Spleen (tissue), 11 donors: ENCODE data around the gene DYRK1A. TPM values are rescaled to one million over a fixed set of nuclear protein-coding genes. Genes with fewer than 3 reads are reported as not detected.

ENCODE experiments used
- DNase-seq: peaks from one replicate; pipeline ENCODE4 v3.0.0-alpha.2; 2020
- H3K27ac ChIP-seq, 8 donors: fragments of 200-600 bp; sonication (generic) in 7 of 8; 1 replicate in 4 of 8; 2 replicates in 4 of 8; pipeline versions ENCODE4 v1.5.0 to v1.8.0; 2016 to 2021; ENCODE audit warnings: inconsistent platforms in 4 of 8, mild to moderate bottlenecking in 4 of 8, moderate library complexity in 1 of 8
- H3K27me3 ChIP-seq, 7 donors: fragments of 200-600 bp; sonication (generic) in 6 of 7; replicated peaks in 1 of 7; 1 replicate in 4 of 7; 2 replicates in 3 of 7; pipeline versions ENCODE4 v1.5.0 to v1.8.0; 2016 to 2021; ENCODE audit warnings: inconsistent platforms in 3 of 7, mild to moderate bottlenecking in 1 of 7
- H3K36me3 ChIP-seq, 6 donors: fragments of 200-600 bp; sonication (generic) in 5 of 6; 1 replicate in 4 of 6; 2 replicates in 2 of 6; pipeline versions ENCODE4 v1.5.0 to v1.8.0; 2016 to 2021; ENCODE audit warnings: inconsistent platforms in 2 of 6
- H3K4me1 ChIP-seq, 6 donors: fragments of 200-600 bp; sonication (generic) in 5 of 6; 1 replicate in 3 of 6; 2 replicates in 3 of 6; pipeline versions ENCODE4 v1.5.0 to v1.8.0; 2016 to 2021; ENCODE audit warnings: inconsistent platforms in 3 of 6
- H3K4me3 ChIP-seq, 8 donors: fragments of 200-600 bp; sonication (generic) in 7 of 8; 1 replicate in 4 of 8; 2 replicates in 4 of 8; pipeline versions ENCODE4 v1.5.0 to v1.8.0; 2016 to 2021; ENCODE audit warnings: inconsistent platforms in 4 of 8, mild to moderate bottlenecking in 4 of 8, moderate library complexity in 2 of 8
- H3K9me3 ChIP-seq, 8 donors: fragments of 200-600 bp; sonication (generic) in 7 of 8; 1 replicate in 4 of 8; 2 replicates in 4 of 8; pipeline versions ENCODE4 v1.5.0 to v1.8.0; 2016 to 2021; ENCODE audit warnings: inconsistent platforms in 4 of 8
- CTCF ChIP-seq, 11 experiments: fragments of 200-600 bp in 7 of 11; fragments of 450-650 bp in 4 of 11; sonication (generic) in 4 of 11; IDR thresholded peaks in 8 of 11; conservative IDR thresholded peaks in 3 of 11; 1 replicate in 7 of 11; 2 replicates in 4 of 11; pipeline versions ENCODE4 v1.4.0 to v1.8.0; 2016 to 2021; ENCODE audit warnings: antibody characterized with exemption in 11 of 11, inconsistent platforms in 4 of 11, mild to moderate bottlenecking in 1 of 11
- POLR2A ChIP-seq, 3 donors: fragments of 450-650 bp; IDR thresholded peaks; one replicate each; pipeline ENCODE4 v1.5.1; 2017; ENCODE audit warnings: antibody characterized with exemption in 3 of 3, mild to moderate bottlenecking in 1 of 3
- POLR2AphosphoS5 ChIP-seq, 3 donors: sonication (generic); formaldehyde crosslinking; IDR thresholded peaks; one replicate each; pipeline ENCODE4 v1.5.1; 2017; ENCODE audit warnings: antibody characterized with exemption in 3 of 3
- WGBS, 5 donors: extraction: QIAGEN DNeasy Blood & Tissue Kit in 3 of 5; methylation state at CpG; one replicate each; pipeline versions ENCODE4 v1.1.5 to v1.1.7; 2013 to 2018; 5-methylcytosine and 5-hydroxymethylcytosine counted together
- intact Hi-C: fragments of 100-400 bp; cut with DNase I; formaldehyde crosslinking; loops from one replicate; pipeline ENCODE4 v1.15.0; 2023; ENCODE audit warnings: low total_unique reads
- polyA plus RNA-seq, 3 donors: library from polyadenylated mRNA; stranded (reverse); fragments of 200-250 nt; gene quantifications; one replicate each; pipeline ENCODE4 v1.2.1, GENCODE V29; 2013
- total RNA-seq, 7 donors: library from RNA; depleted of rRNA in 3 of 7; stranded (reverse); fragments of >200 nt in 3 of 7; fragmentation: NEBNext Ultra II Directional in 4 of 7; extraction: Animal tissue kit (Norgen Biotek cat#: 25700) in 4 of 7; gene quantifications; one replicate each; pipeline versions ENCODE4 v1.1.0 to v1.2.1, GENCODE V29; 2016 to 2021
- donor health status: healthy with polysubstance abuse.
- donor health status: DM: no; HTN: no; CAD: no; lungs with moderate emphysema.
- donor health status: DM: no; HTN: no; CAD: no.
- donor health status: Bipolar disorder and iron deficiency.
- donor health status: healthy.
- donor health status: DM: no; HTN: no; CAD: no.
- donor health status: DM: yes; HTN: yes; CAD: no.

DYRK1A gene
- total and polyA plus RNA-seq, 10 donors, result 21.9 to 115 (median 95.1) TPM

- Histone ChIP-seq H3K4me3 (no peak overlapping the region), H3K27ac (no peak overlapping the region), H3K9me3 (peaks cover 0 to 27% (median 12%) of the 10 kb centered on the region in 8 donors), H3K27me3 (peaks cover 0 to 58% (median 10%) of the 10 kb centered on the region in 7 donors), H3K36me3 (no peaks in the 10 kb centered on the region), H3K4me1 (peaks cover 0 to 14% (median 2%) of the 10 kb centered on the region in 6 donors)
- TF ChIP-seq POLR2A (IDR thresholded peaks at IDR 0.05), result no peak
- DNase-seq, result no peak
- intact Hi-C loops, result no loop called here
- WGBS, 5 donors, result 87 to 96% (median 94%) methylated on average over 3 of the region's 3 CpGs
These were observed 168.6 kb downstream of the DYRK1A start for GRCh38 chr21:37535130-37535529.

GRCh38 chr21:37535672-37536071 lies 169.1 kb downstream of the DYRK1A start:
- no peak overlapping the region for H3K4me3 ChIP-seq
- no peak for TF ChIP-seq POLR2AphosphoS5 (IDR thresholded peaks at IDR 0.05)
- TF ChIP-seq CTCF (IDR thresholded peaks at IDR 0.05 in 8 of 11, conservative IDR thresholded peaks at IDR 0.05 in 3 of 11), result no peak
- no peak for TF ChIP-seq POLR2A (IDR thresholded peaks at IDR 0.05)
- peaks cover 0 to 13% (median 2%) of the 10 kb centered on the region in 6 donors for H3K4me1 ChIP-seq
- peaks cover 0 to 27% (median 12%) of the 10 kb centered on the region in 8 donors for H3K9me3 ChIP-seq
- no peak overlapping the region for H3K27ac ChIP-seq
- H3K36me3 ChIP-seq, result no peaks in the 10 kb centered on the region
- WGBS, 5 donors, result 86 to 92% (median 88%) methylated on average over 7 of the region's 7 CpGs
- DNase-seq, result no peak
- peaks cover 0 to 53% (median 10%) of the 10 kb centered on the region in 7 donors for H3K27me3 ChIP-seq
- intact Hi-C loops, result no loop called here

GRCh38 chr21:37536616-37537278 lies 170.2 kb downstream of the DYRK1A start:
- H3K4me3 ChIP-seq, result no peak overlapping the region
- WGBS, 5 donors, result 59 to 68% (median 66%) methylated on average over 8 of the region's 8 CpGs
- no peaks in the 10 kb centered on the region for H3K36me3 ChIP-seq
- H3K9me3 ChIP-seq, result peaks cover 0 to 36% (median 19%) of the 10 kb centered on the region in 8 donors
- intact Hi-C loops, result no loop called here
- peaks cover 0 to 43% (median 8%) of the 10 kb centered on the region in 7 donors for H3K27me3 ChIP-seq
- no peak overlapping the region for H3K27ac ChIP-seq
- peaks cover 0 to 2% (median 0%) of the 10 kb centered on the region in 6 donors for H3K4me1 ChIP-seq
- DNase-seq, result no peak
- TF ChIP-seq POLR2A (IDR thresholded peaks at IDR 0.05), result no peak
- no peak for TF ChIP-seq CTCF (IDR thresholded peaks at IDR 0.05 in 8 of 11, conservative IDR thresholded peaks at IDR 0.05 in 3 of 11)
- TF ChIP-seq POLR2AphosphoS5 (IDR thresholded peaks at IDR 0.05), result no peak

GRCh38 chr21:37537391-37537996 lies 170.9 kb downstream of the DYRK1A start:
- DNase-seq, result no peak
- H3K4me3 ChIP-seq, result no peak overlapping the region
- peaks cover 0 to 43% (median 25%) of the 10 kb centered on the region in 8 donors for H3K9me3 ChIP-seq
- peaks cover 0 to 35% (median 7%) of the 10 kb centered on the region in 7 donors for H3K27me3 ChIP-seq
- intact Hi-C loops, result no loop called here
- 76 to 92% (median 88%) methylated on average over 4 of the region's 4 CpGs for WGBS, 5 donors
- no peaks in the 10 kb centered on the region for H3K36me3 ChIP-seq
- no peak overlapping the region for H3K27ac ChIP-seq
- H3K4me1 ChIP-seq, result no peaks in the 10 kb centered on the region
- no peak for TF ChIP-seq POLR2A (IDR thresholded peaks at IDR 0.05)
- TF ChIP-seq CTCF (IDR thresholded peaks at IDR 0.05 in 8 of 11, conservative IDR thresholded peaks at IDR 0.05 in 3 of 11), result no peak
- TF ChIP-seq POLR2AphosphoS5 (IDR thresholded peaks at IDR 0.05), result no peak
